Measurements from ENCODE around the gene OTX1. TPM values are rescaled to one million over a fixed set of nuclear protein-coding genes. Genes with fewer than 3 reads are reported as not detected.

The OTX1 gene
- total and polyA plus RNA-seq, 2 donors (not counting 1 experiment from before 2014, with no cell fraction given), result not detected

DNA sequence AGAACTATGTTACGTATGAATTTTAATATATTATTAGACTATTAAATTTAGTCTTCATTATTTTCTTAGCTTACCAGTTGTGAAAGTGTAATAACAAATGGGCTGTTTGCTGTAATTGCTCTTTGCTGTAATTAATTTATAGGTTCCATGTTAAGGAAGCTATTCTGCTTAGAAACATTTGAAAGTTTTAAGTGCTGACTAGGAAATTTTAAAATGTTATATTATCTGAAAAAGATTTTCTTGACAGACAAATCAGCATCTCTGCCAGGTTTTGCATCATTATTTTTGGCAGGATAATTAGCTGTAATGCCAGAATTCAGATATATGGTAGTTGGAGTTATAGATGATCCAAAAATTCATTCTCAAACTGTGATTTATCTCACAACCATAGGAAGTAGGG, 42.2 kb downstream of the OTX1 start:
- Mint-ChIP-seq H3K4me3 (no peak overlapping the region), H3K9me3 (ENCODE audit: insufficient read depth) (no peaks in the 10 kb centered on the region), H3K27me3 (peaks cover 11% of the 10 kb centered on the region), H3K27ac (no peak overlapping the region), H3K4me1 (no peaks in the 10 kb centered on the region)
- Histone ChIP-seq H3K4me3 (ENCODE audit: control extremely low read depth in 1 of 5, extremely low read depth in 1 of 5, insufficient read depth in 1 of 5, low read depth in 2 of 5, low read length in 4 of 5) (no peak overlapping the region), H3K4me1 (ENCODE audit: control insufficient read depth in 2 of 2, insufficient read depth in 2 of 2, low read length in 2 of 2) (no peaks in the 10 kb centered on the region), H3K36me3 (replicated peaks in 1 of 2; ENCODE audit: control extremely low read depth in 1 of 2, control insufficient read depth in 1 of 2, extremely low read depth in 1 of 2, insufficient read depth in 2 of 2, low read length in 1 of 2) (no peaks in the 10 kb centered on the region), H4K20me1 (ENCODE audit: control insufficient read depth, insufficient read depth, low read length, poor library complexity, severe bottlenecking) (no peaks in the 10 kb centered on the region), H3K79me2 (ENCODE audit: control insufficient read depth, insufficient read depth, low read length) (no peaks in the 10 kb centered on the region), H3K9ac (ENCODE audit: low read length) (no peak overlapping the region), H3K27ac (ENCODE audit: low read length in 2 of 2) (no peak overlapping the region), H3K27me3 (replicated peaks in 1 of 4; ENCODE audit: control extremely low read depth in 1 of 4, control insufficient read depth in 3 of 4, insufficient read depth in 4 of 4, low read length in 3 of 4) (peaks cover 0 to 3% (median 1%) of the 10 kb centered on the region in 4 experiments), H3K4me2 (replicated peaks; ENCODE audit: low read depth, low read length, poor library complexity, severe bottlenecking) (no peak overlapping the region), H3K9me3 (ENCODE audit: control extremely low read depth in 1 of 3, control insufficient read depth in 2 of 3, insufficient read depth in 1 of 3, low read length in 2 of 3) (no peaks in the 10 kb centered on the region), H2AFZ (ENCODE audit: insufficient read depth, low read depth, low read length, poor library complexity, severe bottlenecking) (no peak overlapping the region)
- ATAC-seq (ENCODE audit: low read depth), result no peak
- WGBS (ENCODE audit: insufficient coverage), result no CpG with 5 or more reads among the region's 1 CpG
- intact Hi-C loops (cut with micrococcal nuclease), result no loop called here
- DNase-seq, result no peak
- CTCF ChIA-PET, result no interaction called here
- POLR2A ChIA-PET, result no interaction called here
- no peak for TF ChIP-seq EZH2 (IDR thresholded peaks at IDR 0.05; ENCODE audit: borderline replicate concordance, insufficient read depth, low read depth, low read length, poor library complexity, severe bottlenecking)
- TF ChIP-seq, protein P1, sequence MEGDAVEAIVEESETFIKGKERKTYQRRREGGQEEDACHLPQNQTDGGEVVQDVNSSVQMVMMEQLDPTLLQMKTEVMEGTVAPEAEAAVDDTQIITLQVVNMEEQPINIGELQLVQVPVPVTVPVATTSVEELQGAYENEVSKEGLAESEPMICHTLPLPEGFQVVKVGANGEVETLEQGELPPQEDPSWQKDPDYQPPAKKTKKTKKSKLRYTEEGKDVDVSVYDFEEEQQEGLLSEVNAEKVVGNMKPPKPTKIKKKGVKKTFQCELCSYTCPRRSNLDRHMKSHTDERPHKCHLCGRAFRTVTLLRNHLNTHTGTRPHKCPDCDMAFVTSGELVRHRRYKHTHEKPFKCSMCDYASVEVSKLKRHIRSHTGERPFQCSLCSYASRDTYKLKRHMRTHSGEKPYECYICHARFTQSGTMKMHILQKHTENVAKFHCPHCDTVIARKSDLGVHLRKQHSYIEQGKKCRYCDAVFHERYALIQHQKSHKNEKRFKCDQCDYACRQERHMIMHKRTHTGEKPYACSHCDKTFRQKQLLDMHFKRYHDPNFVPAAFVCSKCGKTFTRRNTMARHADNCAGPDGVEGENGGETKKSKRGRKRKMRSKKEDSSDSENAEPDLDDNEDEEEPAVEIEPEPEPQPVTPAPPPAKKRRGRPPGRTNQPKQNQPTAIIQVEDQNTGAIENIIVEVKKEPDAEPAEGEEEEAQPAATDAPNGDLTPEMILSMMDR (IDR thresholded peaks at IDR 0.05), result no peak

DNA sequence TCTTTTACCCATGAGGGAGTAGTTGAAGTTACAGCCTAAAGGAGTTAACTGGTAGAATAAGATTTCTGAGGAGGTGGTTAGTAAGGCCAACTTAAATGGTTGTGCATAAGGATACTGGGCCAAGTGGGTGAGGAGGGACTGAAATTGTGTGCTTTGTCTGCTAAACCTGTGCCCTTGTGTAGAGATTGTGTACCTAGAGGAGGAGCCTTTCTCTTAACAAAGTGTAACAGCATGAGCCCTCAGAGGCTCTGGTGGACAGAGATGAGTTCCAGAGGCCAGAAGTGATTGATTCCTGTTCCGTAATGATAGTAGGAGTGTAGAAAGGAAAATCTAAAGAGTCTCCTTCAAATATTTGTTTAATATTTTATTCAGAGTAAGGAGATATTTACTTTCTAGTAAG, 42.9 kb downstream of the OTX1 start:
- no peak overlapping the region for H3K4me2 ChIP-seq (replicated peaks; ENCODE audit: low read depth, low read length, poor library complexity, severe bottlenecking)

More for the DNA sequence above, 42.9 kb downstream of the OTX1 start:
- TF ChIP-seq, protein P1 (IDR thresholded peaks at IDR 0.05), result no peak
- TF ChIP-seq EZH2 (IDR thresholded peaks at IDR 0.05; ENCODE audit: borderline replicate concordance, insufficient read depth, low read depth, low read length, poor library complexity, severe bottlenecking), result no peak
- no peak overlapping the region for H3K27ac ChIP-seq (ENCODE audit: low read length in 2 of 2)
- ChIA-PET CTCF (no interaction called here), POLR2A (no interaction called here)
- H3K9ac ChIP-seq (ENCODE audit: low read length), result no peak overlapping the region
- Mint-ChIP-seq H3K4me3 (no peak overlapping the region), H3K9me3 (ENCODE audit: insufficient read depth) (no peaks in the 10 kb centered on the region), H3K27ac (no peak overlapping the region), H3K4me1 (no peaks in the 10 kb centered on the region), H3K27me3 (peaks cover 11% of the 10 kb centered on the region)
- H3K9me3 ChIP-seq (ENCODE audit: control extremely low read depth in 1 of 3, control insufficient read depth in 2 of 3, insufficient read depth in 1 of 3, low read length in 2 of 3), result peaks cover 0 to 4% (median 0%) of the 10 kb centered on the region in 3 donors
- ATAC-seq (ENCODE audit: low read depth) (no peak), DNase-seq (no peak)
- no peaks in the 10 kb centered on the region for H3K79me2 ChIP-seq (ENCODE audit: control insufficient read depth, insufficient read depth, low read length)
- no peak overlapping the region for H3K4me3 ChIP-seq (ENCODE audit: control extremely low read depth in 1 of 5, extremely low read depth in 1 of 5, insufficient read depth in 1 of 5, low read depth in 2 of 5, low read length in 4 of 5)
- H3K36me3 ChIP-seq (replicated peaks in 1 of 2; ENCODE audit: control extremely low read depth in 1 of 2, control insufficient read depth in 1 of 2, extremely low read depth in 1 of 2, insufficient read depth in 2 of 2, low read length in 1 of 2), result no peaks in the 10 kb centered on the region
- H3K27me3 ChIP-seq (replicated peaks in 1 of 4; ENCODE audit: control extremely low read depth in 1 of 4, control insufficient read depth in 3 of 4, insufficient read depth in 4 of 4, low read length in 3 of 4), result peaks cover 0 to 3% (median 1%) of the 10 kb centered on the region in 4 experiments
- WGBS (ENCODE audit: insufficient coverage), result no CpG with 5 or more reads among the region's 1 CpG
- H2AFZ ChIP-seq (ENCODE audit: insufficient read depth, low read depth, low read length, poor library complexity, severe bottlenecking), result no peak overlapping the region
- intact Hi-C loops (cut with micrococcal nuclease), result no loop called here
- no peaks in the 10 kb centered on the region for H3K4me1 ChIP-seq (ENCODE audit: control insufficient read depth in 2 of 2, insufficient read depth in 2 of 2, low read length in 2 of 2)
- H4K20me1 ChIP-seq (ENCODE audit: control insufficient read depth, insufficient read depth, low read length, poor library complexity, severe bottlenecking), result no peaks in the 10 kb centered on the region

All from B cell (primary cell).